LNCAP (cell line): ENCODE data around the gene NKRF.

Experiments
- TF ChIP-seq, protein P1 (sequence below): fragments of 450-650 bp; IDR thresholded peaks from 2 replicates; pipeline ENCODE4 v1.5.1; 2017; ENCODE audit warnings: mild to moderate bottlenecking

Gene NKRF

DNA sequence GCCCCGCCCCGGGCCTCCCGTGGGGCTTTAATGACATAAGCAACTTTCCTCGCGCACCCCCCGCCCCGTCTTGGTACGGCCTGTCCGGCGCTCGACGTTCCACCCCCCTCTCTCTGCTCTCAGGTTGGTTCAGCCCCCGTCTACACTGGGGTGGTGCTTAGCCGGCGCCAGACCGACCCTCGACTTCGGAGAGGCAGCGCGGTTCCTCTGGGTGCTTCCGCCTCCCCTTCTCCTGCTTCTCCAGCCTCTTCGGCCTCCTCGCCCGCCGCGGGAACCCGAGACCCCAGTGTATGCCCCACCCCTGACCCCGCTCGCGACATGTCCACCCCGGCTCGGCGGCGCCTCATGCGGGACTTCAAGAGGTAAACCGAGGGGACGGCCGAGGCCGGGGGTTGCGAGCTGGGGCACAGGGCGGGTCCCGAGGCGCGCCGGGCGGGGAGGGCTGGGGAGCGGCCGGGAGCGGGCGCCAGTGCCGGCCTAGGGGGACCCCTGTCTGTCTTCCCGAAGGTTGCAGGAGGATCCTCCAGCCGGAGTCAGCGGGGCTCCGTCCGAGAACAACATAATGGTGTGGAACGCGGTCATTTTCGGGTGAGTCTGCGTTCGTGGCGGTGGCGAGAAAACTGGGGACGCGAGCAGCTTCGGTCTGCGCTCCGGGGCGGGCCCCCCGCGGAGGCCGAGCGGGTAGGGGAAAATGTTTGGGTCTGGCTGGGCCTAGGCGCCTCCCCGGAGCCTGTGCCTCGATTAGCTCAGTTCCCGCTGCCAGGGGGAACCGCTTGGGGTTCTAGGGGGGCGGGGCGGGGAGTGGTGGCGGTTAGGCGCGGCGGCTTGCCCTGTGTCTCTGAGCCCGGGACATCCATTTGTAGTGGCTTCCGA, 31.6 kb downstream of the NKRF start, which contains the start of gene UBE2A:
UBE2A (plus strand) TSS at position 170 of the 873 bp plus-strand sequence; CDS start at position 319, 149 bp downstream.
- TF ChIP-seq, protein P1, sequence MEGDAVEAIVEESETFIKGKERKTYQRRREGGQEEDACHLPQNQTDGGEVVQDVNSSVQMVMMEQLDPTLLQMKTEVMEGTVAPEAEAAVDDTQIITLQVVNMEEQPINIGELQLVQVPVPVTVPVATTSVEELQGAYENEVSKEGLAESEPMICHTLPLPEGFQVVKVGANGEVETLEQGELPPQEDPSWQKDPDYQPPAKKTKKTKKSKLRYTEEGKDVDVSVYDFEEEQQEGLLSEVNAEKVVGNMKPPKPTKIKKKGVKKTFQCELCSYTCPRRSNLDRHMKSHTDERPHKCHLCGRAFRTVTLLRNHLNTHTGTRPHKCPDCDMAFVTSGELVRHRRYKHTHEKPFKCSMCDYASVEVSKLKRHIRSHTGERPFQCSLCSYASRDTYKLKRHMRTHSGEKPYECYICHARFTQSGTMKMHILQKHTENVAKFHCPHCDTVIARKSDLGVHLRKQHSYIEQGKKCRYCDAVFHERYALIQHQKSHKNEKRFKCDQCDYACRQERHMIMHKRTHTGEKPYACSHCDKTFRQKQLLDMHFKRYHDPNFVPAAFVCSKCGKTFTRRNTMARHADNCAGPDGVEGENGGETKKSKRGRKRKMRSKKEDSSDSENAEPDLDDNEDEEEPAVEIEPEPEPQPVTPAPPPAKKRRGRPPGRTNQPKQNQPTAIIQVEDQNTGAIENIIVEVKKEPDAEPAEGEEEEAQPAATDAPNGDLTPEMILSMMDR = peak; percentile 20; the same call in 1 of the 2 replicates

DNA sequence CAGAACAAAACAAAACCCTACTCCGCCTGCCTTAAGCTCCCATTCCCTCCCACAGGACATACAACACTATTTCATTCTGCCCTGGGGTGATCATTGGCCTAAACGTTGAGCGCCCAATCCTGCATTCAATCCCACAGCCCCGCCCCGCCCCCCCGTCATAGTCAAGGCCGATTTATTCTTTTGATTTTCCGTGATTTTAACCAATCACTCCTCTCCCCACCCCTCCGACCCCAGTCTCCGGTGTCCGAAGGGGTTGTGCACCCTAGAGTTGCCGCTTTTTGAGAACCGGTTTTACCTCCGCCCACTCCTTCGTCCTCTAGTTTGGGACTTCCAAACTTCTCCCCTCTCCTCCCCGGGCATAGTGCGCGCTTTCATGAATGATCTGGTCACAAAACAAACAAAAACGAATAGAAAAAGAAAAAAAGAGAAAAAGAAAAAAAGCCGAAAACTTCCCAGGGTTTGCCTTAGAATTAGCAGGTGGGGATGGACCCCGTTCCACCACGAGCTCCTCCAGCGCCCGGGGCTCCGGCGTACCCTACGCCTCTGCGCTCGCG, 32.3 kb downstream of the NKRF start:
- TF ChIP-seq, protein P1 = no peak

DNA sequence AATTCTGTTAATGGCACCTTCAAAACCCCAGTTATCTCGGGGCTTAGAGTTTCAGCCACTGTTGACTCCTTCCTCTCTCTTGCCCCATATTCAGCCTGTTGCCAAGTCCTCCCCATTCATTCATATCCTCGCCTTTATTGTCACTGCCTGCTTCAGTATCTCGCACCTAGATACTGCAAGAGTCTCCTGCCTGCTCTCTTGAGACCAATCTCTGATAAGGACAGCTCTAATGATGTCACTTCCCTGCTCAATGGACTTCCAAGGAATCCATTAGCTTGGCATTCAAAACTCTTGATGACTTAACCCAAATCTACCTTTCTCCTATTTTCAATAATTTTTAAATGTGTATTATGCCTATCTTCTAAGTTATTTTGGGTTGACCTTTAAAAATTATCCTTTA, 33.0 kb downstream of the NKRF start:
- TF ChIP-seq, protein P1 = no peak

DNA sequence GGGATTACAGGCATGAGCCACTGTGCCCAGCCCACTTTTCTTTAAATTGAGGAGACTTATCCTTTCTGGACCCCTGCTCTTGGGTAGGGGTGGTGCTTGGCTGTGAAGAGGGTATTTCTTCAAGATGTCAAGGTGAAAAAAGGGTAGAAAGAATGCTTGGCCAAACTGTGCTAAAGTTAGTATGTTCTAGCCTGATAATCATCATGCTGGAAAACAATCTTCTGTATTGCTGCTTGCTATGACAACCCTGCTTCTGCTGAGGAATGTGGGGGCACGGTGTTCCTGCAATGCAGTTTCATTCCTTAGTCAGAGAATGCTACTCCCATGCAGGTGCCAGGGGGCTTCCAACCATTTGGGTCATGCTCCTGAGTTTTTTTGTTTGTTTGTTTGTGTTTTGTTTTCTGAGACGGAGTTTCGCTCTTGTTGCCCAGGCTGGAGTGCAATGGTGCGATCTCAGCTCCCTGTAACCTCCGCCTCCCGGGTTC, 35.8 kb downstream of the NKRF start:
- TF ChIP-seq, protein P1 = no peak

DNA sequence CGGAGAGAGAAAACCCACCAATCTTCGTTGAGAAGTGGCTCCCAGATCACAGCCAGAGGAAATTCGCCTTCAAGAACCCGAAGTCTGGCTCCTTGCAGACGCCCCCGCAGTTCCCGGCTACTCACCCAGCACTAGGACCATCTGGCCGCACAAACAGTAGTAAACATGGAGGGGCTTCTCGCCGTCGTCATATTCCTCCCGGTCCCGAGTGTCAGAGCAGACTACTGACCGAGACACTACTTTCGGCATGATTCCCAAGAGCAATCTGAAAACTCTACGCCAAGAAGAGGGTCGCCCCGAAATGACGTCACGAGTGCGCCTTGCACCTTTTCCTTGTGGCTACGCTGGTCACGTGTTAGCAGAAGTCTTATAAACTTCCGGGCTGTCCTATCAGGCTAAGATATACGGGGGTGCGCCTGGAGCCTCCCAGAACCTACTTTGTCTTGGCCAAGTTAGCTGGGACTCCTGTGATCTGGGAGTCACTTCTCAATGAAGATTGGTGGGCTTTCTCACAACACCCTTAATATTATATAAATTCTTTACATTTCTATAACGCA, 41.0 kb downstream of the NKRF start, which contains the start of gene STEEP1:
STEEP1 (minus strand) TSS at position 303 of the 557 bp plus-strand sequence; CDS start at position 249, 54 bp downstream.
- TF ChIP-seq, protein P1 = no peak

DNA sequence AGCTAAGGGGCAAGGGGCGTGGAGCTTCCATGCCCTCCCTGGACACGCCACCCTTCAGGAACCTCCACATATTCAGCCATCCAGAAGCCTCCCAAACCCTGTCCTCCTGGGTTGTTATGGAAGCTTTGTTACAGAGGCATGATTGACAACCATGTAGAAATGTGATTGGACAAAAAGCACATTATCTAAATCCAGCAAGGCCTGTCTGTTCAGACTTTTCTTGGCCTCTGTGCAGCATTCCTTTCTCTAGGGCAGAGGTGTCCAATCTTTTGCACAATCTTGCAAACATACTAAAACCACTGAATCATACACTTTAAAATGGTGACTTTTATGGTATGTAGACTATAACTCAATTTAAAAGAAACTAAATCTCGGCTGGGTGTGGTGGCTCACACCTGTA, 53.7 kb downstream of the NKRF start:
- TF ChIP-seq, protein P1 = no peak

DNA sequence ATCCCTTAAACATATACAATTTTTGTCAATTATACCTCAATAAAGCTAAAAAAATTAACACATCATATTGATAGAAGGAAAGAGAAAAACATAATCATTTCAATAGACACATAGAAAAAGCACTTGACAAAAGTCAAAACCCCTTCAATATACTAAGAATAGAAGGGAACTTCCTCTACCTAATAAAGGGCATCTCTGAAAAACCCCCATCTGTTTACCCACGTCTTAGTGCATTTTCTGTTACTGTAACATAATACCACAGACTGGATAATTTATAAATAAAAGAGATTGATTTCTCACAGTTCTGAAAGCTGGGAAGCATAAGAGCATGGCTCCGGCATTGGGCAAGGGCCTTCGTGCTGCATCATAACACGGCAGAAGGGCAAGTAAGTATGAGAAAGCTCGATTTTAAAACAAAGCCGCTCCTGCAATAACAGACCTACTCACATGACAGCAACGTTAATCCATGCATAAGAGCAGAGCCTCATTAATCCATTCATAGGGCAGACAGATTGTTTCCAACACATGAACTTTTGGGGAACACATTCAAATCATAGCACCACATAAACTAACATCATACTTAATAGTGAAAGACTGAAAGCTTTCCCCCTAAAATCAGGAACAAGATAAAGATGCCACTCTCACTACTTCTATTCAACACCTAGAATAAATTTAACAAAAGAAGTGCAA, 56.8 kb downstream of the NKRF start:
- TF ChIP-seq, protein P1 = no peak
